H1 (cell line): ENCODE results near the gene R3HDM4. TPM values are rescaled to one million over a fixed set of nuclear protein-coding genes. Genes with fewer than 3 reads are reported as not detected.

Experiments
- CTCF ChIA-PET: fragments of 300-600 bp; sonication (Branson Sonifier 250); formaldehyde crosslinking; loops from one replicate; lab custom pipeline; 2021; ENCODE audit not compliant: partially characterized antibody; lab: Charles Lee
- POLR2A ChIA-PET: fragments of 300-600 bp; sonication (Branson Sonifier 250); formaldehyde crosslinking; loops from one replicate; lab custom pipeline; 2021; ENCODE audit warnings: inconsistent platforms; ENCODE audit not compliant: partially characterized antibody; lab: Charles Lee
- DNase-seq, 2 experiments: peaks; one replicate each; pipeline versions ENCODE4 v3.0.0 to v3.0.0-alpha.2; 2010 to 2022; ENCODE audit warnings: low spot score in 2 of 2, low read depth in 1 of 2, mixed read lengths in 1 of 2
- FAIRE-seq: peaks from 2 replicates; lab custom pipeline; 2011; peaks lifted over from hg19 to GRCh38; lab: Jason Lieb, UNC
- H2AFZ ChIP-seq: 2 replicates; pipeline ENCODE4 v1.8.1; 2012; ENCODE audit warnings: low read length, inconsistent platforms
- H2AK5ac ChIP-seq: 2 replicates; pipeline ENCODE4 v1.6.1; 2013; ENCODE audit warnings: low read depth, low read length
- H2BK120ac ChIP-seq: replicated peaks from 2 replicates; pipeline ENCODE3; 2013; ENCODE audit warnings: low read depth, low read length, inconsistent platforms
- H2BK12ac ChIP-seq: 2 replicates; pipeline ENCODE4 v1.6.1; 2013; ENCODE audit warnings: low read depth, low read length
- H2BK15ac ChIP-seq: 2 replicates; pipeline ENCODE4 v1.6.1; 2013; ENCODE audit warnings: low read length
- H2BK20ac ChIP-seq: 2 replicates; pipeline ENCODE4 v1.6.1; 2013; ENCODE audit warnings: low read length
- H2BK5ac ChIP-seq: 2 replicates; pipeline ENCODE4 v1.6.1; 2013; ENCODE audit warnings: low read depth, low read length
- H3K14ac ChIP-seq: 2 replicates; pipeline ENCODE4 v1.6.1; 2013; ENCODE audit warnings: inconsistent platforms; ENCODE audit not compliant: insufficient read length
- H3K18ac ChIP-seq: 2 replicates; pipeline ENCODE4 v1.6.1; 2013; ENCODE audit warnings: low read length; ENCODE audit errors: extremely low read depth
- H3K23ac ChIP-seq: 2 replicates; pipeline ENCODE4 v1.6.1; 2013; ENCODE audit warnings: inconsistent platforms; ENCODE audit not compliant: insufficient read length
- H3K23me2 ChIP-seq: 2 replicates; pipeline ENCODE4 v1.6.1; 2013; ENCODE audit warnings: low read depth, low read length
- H3K27ac ChIP-seq: 2 replicates; pipeline ENCODE4 v1.6.1; 2011; ENCODE audit warnings: low read depth, low read length, inconsistent platforms
- H3K27me3 ChIP-seq, 4 experiments: replicated peaks in 1 of 4; 1 replicate in 1 of 4; 2 replicates in 3 of 4; pipeline versions ENCODE4 v1.6.1 to v1.8.1; 2011 to 2013; ENCODE audit warnings: low read length in 3 of 4, mild to moderate bottlenecking in 3 of 4, inconsistent platforms in 2 of 4, mixed read lengths in 2 of 4, moderate library complexity in 1 of 4; ENCODE audit not compliant: control insufficient read depth in 3 of 4, insufficient read depth in 3 of 4; ENCODE audit errors: extremely low read depth in 1 of 4
- H3K36me3 ChIP-seq, 4 experiments: 2 replicates each; pipeline versions ENCODE4 v1.6.1 to v1.8.1; 2011 to 2013; ENCODE audit warnings: mild to moderate bottlenecking in 4 of 4, low read length in 3 of 4, moderate library complexity in 2 of 4, control low read depth in 1 of 4, inconsistent platforms in 1 of 4; ENCODE audit not compliant: insufficient read depth in 4 of 4, control insufficient read depth in 2 of 4
- H3K4ac ChIP-seq: replicated peaks from 2 replicates; pipeline ENCODE3; 2013; ENCODE audit warnings: low read length, low read depth, mixed read lengths, inconsistent platforms; ENCODE audit not compliant: insufficient read length
- H3K4me1 ChIP-seq, 4 experiments: replicated peaks in 1 of 4; 1 replicate in 1 of 4; 2 replicates in 3 of 4; pipeline versions ENCODE4 v1.6.1 to v1.8.1; 2011 to 2013; ENCODE audit warnings: low read length in 3 of 4, inconsistent platforms in 2 of 4, mixed read lengths in 1 of 4; ENCODE audit not compliant: insufficient read depth in 4 of 4, control insufficient read depth in 3 of 4
- H3K4me2 ChIP-seq, 2 experiments: 2 replicates each; pipeline versions ENCODE4 v1.6.1 to v1.8.1; 2011 to 2013; ENCODE audit warnings: low read depth in 2 of 2, low read length in 2 of 2, control low read depth in 1 of 2, inconsistent platforms in 1 of 2, mild to moderate bottlenecking in 1 of 2; ENCODE audit not compliant: insufficient read depth in 1 of 2
- H3K4me3 ChIP-seq, 4 experiments: fragments of 200-600, 300-600 bp in 1 of 4; sonication (generic), shearing (Covaris generic), sonication (Bioruptor Twin) in 1 of 4; 2 replicates each; pipeline versions ENCODE4 v1.5.1 to v1.8.1; 2011 to 2016; ENCODE audit warnings: low read length in 4 of 4, low read depth in 3 of 4, control low read depth in 2 of 4, inconsistent platforms in 2 of 4, mild to moderate bottlenecking in 2 of 4, mixed read lengths in 1 of 4, moderate library complexity in 1 of 4; ENCODE audit not compliant: insufficient read depth in 2 of 4; ENCODE audit errors: extremely low read depth in 1 of 4
- H3K56ac ChIP-seq: replicated peaks from 2 replicates; pipeline ENCODE3; 2013; ENCODE audit warnings: low read depth, mild to moderate bottlenecking, mixed read lengths, low read length, inconsistent platforms; ENCODE audit not compliant: insufficient read length
- H3K79me1 ChIP-seq: 2 replicates; pipeline ENCODE4 v1.6.1; 2013; ENCODE audit warnings: low read depth, low read length, control low read depth
- H3K79me2 ChIP-seq, 2 experiments: 2 replicates each; pipeline versions ENCODE4 v1.6.1 to v1.8.1; 2012 to 2013; ENCODE audit warnings: low read length in 2 of 2, mild to moderate bottlenecking in 2 of 2, inconsistent platforms in 1 of 2; ENCODE audit not compliant: insufficient read depth in 2 of 2, control insufficient read depth in 1 of 2
- H3K9ac ChIP-seq, 4 experiments: replicated peaks in 1 of 4; 1 replicate in 1 of 4; 2 replicates in 3 of 4; pipeline versions ENCODE4 v1.6.1 to v1.8.1; 2011 to 2013; ENCODE audit warnings: low read depth in 3 of 4, low read length in 3 of 4, control low read depth in 2 of 4, mild to moderate bottlenecking in 2 of 4, moderate library complexity in 2 of 4, inconsistent platforms in 1 of 4; ENCODE audit errors: extremely low read depth in 1 of 4
- H3K9me3 ChIP-seq, 2 experiments: 2 replicates each; pipeline versions ENCODE4 v1.6.1 to v1.8.1; 2012 to 2013; ENCODE audit warnings: mild to moderate bottlenecking in 2 of 2, moderate library complexity in 2 of 2, control low read depth in 1 of 2, inconsistent platforms in 1 of 2, low read depth in 1 of 2, low read length in 1 of 2, mixed read lengths in 1 of 2; ENCODE audit not compliant: insufficient read depth in 2 of 2
- H4K20me1 ChIP-seq, 2 experiments: replicated peaks in 1 of 2; 2 replicates each; pipeline versions ENCODE3 to v1.8.1; 2011 to 2013; ENCODE audit warnings: inconsistent platforms in 2 of 2, low read length in 2 of 2, mild to moderate bottlenecking in 1 of 2; ENCODE audit not compliant: insufficient read depth in 2 of 2, control insufficient read depth in 1 of 2
- H4K5ac ChIP-seq: 2 replicates; pipeline ENCODE4 v1.6.1; 2013; ENCODE audit warnings: low read length, low read depth, mixed read lengths, inconsistent platforms; ENCODE audit not compliant: insufficient read length
- H4K8ac ChIP-seq: 2 replicates; pipeline ENCODE4 v1.8.0; 2013; ENCODE audit warnings: mild to moderate bottlenecking, moderate library complexity, low read length, inconsistent platforms; ENCODE audit not compliant: insufficient read depth; ENCODE audit errors: extremely low read depth
- H4K91ac ChIP-seq: replicated peaks from 2 replicates; pipeline ENCODE3; 2013; ENCODE audit warnings: low read length, mixed read lengths, inconsistent platforms; ENCODE audit not compliant: insufficient read length
- BCL11A ChIP-seq, 2 experiments: IDR thresholded peaks; one replicate each; pipeline ENCODE4 v1.6.1; 2011; ENCODE audit warnings: low read depth in 2 of 2, low read length in 2 of 2, mild to moderate bottlenecking in 2 of 2
- CHD1 ChIP-seq: IDR thresholded peaks from 2 replicates; pipeline ENCODE4 v1.6.1; 2012; ENCODE audit warnings: low read depth, low read length, improper control_type of control experiment
- CTBP2 ChIP-seq: IDR thresholded peaks from 2 replicates; pipeline ENCODE4 v1.7.0; 2011; ENCODE audit warnings: borderline replicate concordance, mild to moderate bottlenecking, moderate library complexity, mixed read lengths, low read length; ENCODE audit not compliant: insufficient read depth, insufficient read length
- GABPA ChIP-seq: IDR thresholded peaks from 2 replicates; pipeline ENCODE4 v1.6.1; 2011; ENCODE audit warnings: mild to moderate bottlenecking, low read length, moderate library complexity, borderline replicate concordance; ENCODE audit not compliant: insufficient read depth
- JUND ChIP-seq: IDR thresholded peaks from 2 replicates; pipeline ENCODE4 v1.6.1; 2011; ENCODE audit warnings: mild to moderate bottlenecking, improper control_type of control experiment, low read length
- NANOG ChIP-seq: IDR thresholded peaks from 2 replicates; pipeline ENCODE4 v1.6.1; 2011; ENCODE audit warnings: low read length, low read depth, mild to moderate bottlenecking, inconsistent platforms; ENCODE audit not compliant: insufficient read depth, poor library complexity, severe bottlenecking
- POU5F1 ChIP-seq: IDR thresholded peaks from 2 replicates; pipeline ENCODE4 v1.6.1; 2011; ENCODE audit warnings: low read depth, mild to moderate bottlenecking, low read length, moderate library complexity
- RAD21 ChIP-seq, 2 experiments: IDR thresholded peaks in 1 of 2; conservative IDR thresholded peaks in 1 of 2; 2 replicates each; pipeline ENCODE4 v1.6.1; 2011; ENCODE audit warnings: low read depth in 2 of 2, low read length in 2 of 2, improper control_type of control experiment in 1 of 2, inconsistent platforms in 1 of 2, mild to moderate bottlenecking in 1 of 2, moderate library complexity in 1 of 2
- SAP30 ChIP-seq: fragments of 300-600 bp; sonication (generic); IDR thresholded peaks from 2 replicates; pipeline ENCODE4 v1.7.1; 2012; ENCODE audit warnings: low read length, moderate library complexity, mild to moderate bottlenecking, inconsistent platforms; ENCODE audit not compliant: insufficient read depth, insufficient replicate concordance
- SIRT6 ChIP-seq: IDR thresholded peaks from one replicate; pipeline ENCODE4 v1.7.1; 2012; ENCODE audit warnings: low read length, inconsistent platforms
- WGBS, 2 experiments: shearing (Covaris generic) in 1 of 2; methylation state at CpG; one replicate each; pipeline versions ENCODE4 v1.1.6 to v1.1.7; 2013 to 2015; ENCODE audit warnings: low lambda C conversion rate in 2 of 2, mixed read lengths in 2 of 2, inconsistent platforms in 1 of 2, low coverage in 1 of 2, missing lambda C conversion rate in 1 of 2; ENCODE audit not compliant: insufficient replicate concordance in 2 of 2, insufficient coverage in 1 of 2, insufficient read length in 1 of 2; ENCODE audit errors: extremely low coverage in 1 of 2, missing lambda C conversion rate in 1 of 2; 5-methylcytosine and 5-hydroxymethylcytosine counted together
- polyA plus RNA-seq, 7 experiments: library from polyadenylated mRNA; depleted of rRNA in 3 of 7; stranded (reverse) in 5 of 7; unstranded in 2 of 7; fragments of >200 nt in 5 of 7; fragments of 200-250 nt in 2 of 7; gene quantifications; 1 replicate in 5 of 7; 2 replicates in 1 of 7; 4 replicates in 1 of 7; pipeline versions ENCODE4 v1.2.1 to v1.2.3, GENCODE V29; 2011 to 2013; ENCODE audit warnings: missing spikeins in 2 of 7, mixed read lengths in 2 of 7
- total RNA-seq: library from RNA; stranded (reverse); fragmentation: NEBNext Ultra II Directional; extraction: Animal tissue kit (Norgen Biotek cat#: 25700); gene quantifications from 2 replicates; pipeline ENCODE4 v1.2.1, GENCODE V29; 2021
- TF ChIP-seq, protein P1 (sequence below): IDR thresholded peaks from 2 replicates; pipeline ENCODE4 v1.6.1; 2011; ENCODE audit warnings: low read length, improper control_type of control experiment

R3HDM4 gene
- total and polyA plus RNA-seq, 2 of the 8 experiments (the other 6 are each of a cell fraction or from before 2014, with no cell fraction given): 76.8 to 102 TPM

DNA sequence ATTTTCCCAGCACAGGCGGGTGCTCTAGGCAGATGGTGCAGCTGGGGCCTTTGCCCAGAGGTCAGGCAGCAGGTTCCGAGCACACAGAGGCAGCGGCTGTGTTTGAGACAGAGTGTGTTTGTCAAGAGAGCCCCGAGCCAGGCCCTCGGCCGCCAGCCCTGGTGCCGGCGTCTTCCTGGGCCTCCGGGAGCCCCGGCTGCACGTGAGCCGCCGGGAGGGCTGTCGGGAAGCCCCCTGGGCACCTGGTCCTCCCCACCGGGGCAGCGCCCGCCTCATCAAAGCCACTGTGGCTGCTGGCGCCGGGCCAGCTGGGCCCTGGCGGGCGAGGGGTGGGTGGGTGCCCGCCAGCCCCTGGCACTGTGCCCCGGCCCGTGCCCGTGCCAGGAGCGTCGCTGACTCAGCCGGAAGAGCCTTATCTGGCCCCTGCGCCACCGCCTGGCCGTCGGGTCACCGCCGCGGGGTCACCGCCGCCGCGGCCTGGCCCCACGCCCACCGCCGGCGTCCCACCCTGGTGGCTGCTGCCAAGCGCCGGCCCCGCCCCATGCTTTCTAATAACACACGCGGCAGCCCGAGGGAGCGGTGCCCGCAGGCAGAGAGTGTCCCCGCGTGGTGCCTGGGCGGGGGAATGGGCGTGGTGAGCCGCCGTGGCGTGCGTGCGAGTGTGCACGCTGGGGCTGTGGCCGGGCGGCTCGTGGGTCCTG lies 27.7 kb upstream of the R3HDM4 start:
- Histone ChIP-seq H3K4me2 (no peak overlapping the region), H2BK15ac (no peak overlapping the region), H4K91ac (no peak overlapping the region), H4K5ac (no peak overlapping the region), H3K4me3 (no peak overlapping the region), H3K4me1 (no peaks in the 10 kb centered on the region), H3K36me3 (peaks cover 3 to 9% (median 5%) of the 10 kb centered on the region in 4 experiments; a peak in 7 of 8 replicates), H4K8ac (no peak overlapping the region), H2AFZ (no peak overlapping the region), H3K27ac (no peak overlapping the region), H2AK5ac (no peak overlapping the region), H2BK5ac (no peak overlapping the region), H3K79me2 (peaks cover 5 to 59% of the 10 kb centered on the region in 2 experiments), H3K4ac (no peak overlapping the region), H3K23me2 (no peaks in the 10 kb centered on the region), H2BK12ac (no peak overlapping the region), H3K9ac (no peak overlapping the region), H3K27me3 (no peaks in the 10 kb centered on the region), H3K9me3 (no peaks in the 10 kb centered on the region), H3K14ac (no peak overlapping the region), H3K79me1 (peaks cover 21% of the 10 kb centered on the region), H3K56ac (no peak overlapping the region), H3K18ac (no peak overlapping the region), H4K20me1 (peaks cover 7 to 40% of the 10 kb centered on the region in 2 experiments), H2BK20ac (no peak overlapping the region), H3K23ac (no peak overlapping the region), H2BK120ac (no peak overlapping the region)
- CTCF ChIA-PET: interaction anchor here (1.4 to 1.6 kb wide), 3 partner anchors 10 to 44 kb away, joined by 3 to 7 read pairs (median 4); partner anchors contain the start of gene WDR18
- no peak for FAIRE-seq
- POLR2A ChIA-PET: interaction anchor here (2.9 kb wide), 1 partner anchor 12 kb away, joined by 8 read pairs; no protein-coding TSS in a partner anchor
- WGBS, 2 experiments: 95% methylated on average over 57 of the region's 64 CpGs; no CpG with 5 or more reads in 1 of the 2 experiments
- no peak for DNase-seq
- TF ChIP-seq POU5F1 (no peak), SIRT6 (no peak), RAD21 (IDR thresholded peaks at IDR 0.05 in 1 of 2, conservative IDR thresholded peaks at IDR 0.05 in 1 of 2; ENCODE audit: low read depth in 2 of 2, low read length in 2 of 2) (no peak), SAP30 (no peak), CHD1 (no peak), JUND (no peak), GABPA (no peak), BCL11A (IDR thresholded peaks at IDR 0.05; ENCODE audit: low read depth in 2 of 2, low read length in 2 of 2) (no peak), CTBP2 (no peak), NANOG (no peak)
- TF ChIP-seq, protein P1, sequence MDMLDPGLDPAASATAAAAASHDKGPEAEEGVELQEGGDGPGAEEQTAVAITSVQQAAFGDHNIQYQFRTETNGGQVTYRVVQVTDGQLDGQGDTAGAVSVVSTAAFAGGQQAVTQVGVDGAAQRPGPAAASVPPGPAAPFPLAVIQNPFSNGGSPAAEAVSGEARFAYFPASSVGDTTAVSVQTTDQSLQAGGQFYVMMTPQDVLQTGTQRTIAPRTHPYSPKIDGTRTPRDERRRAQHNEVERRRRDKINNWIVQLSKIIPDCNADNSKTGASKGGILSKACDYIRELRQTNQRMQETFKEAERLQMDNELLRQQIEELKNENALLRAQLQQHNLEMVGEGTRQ: no peak
